ENCODE results near the gene MAP3K2. TPM values are rescaled to one million over a fixed set of nuclear protein-coding genes. Genes with fewer than 3 reads are reported as not detected.

The MAP3K2 gene, protein sequence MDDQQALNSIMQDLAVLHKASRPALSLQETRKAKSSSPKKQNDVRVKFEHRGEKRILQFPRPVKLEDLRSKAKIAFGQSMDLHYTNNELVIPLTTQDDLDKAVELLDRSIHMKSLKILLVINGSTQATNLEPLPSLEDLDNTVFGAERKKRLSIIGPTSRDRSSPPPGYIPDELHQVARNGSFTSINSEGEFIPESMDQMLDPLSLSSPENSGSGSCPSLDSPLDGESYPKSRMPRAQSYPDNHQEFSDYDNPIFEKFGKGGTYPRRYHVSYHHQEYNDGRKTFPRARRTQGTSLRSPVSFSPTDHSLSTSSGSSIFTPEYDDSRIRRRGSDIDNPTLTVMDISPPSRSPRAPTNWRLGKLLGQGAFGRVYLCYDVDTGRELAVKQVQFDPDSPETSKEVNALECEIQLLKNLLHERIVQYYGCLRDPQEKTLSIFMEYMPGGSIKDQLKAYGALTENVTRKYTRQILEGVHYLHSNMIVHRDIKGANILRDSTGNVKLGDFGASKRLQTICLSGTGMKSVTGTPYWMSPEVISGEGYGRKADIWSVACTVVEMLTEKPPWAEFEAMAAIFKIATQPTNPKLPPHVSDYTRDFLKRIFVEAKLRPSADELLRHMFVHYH
- polyA plus RNA-seq (2013, experiment 1 of 2; ENCODE audit: insufficient read length) = 19.9 TPM
- 18.3 TPM for polyA plus RNA-seq (2013, experiment 2 of 2; ENCODE audit: insufficient read length)

DNA sequence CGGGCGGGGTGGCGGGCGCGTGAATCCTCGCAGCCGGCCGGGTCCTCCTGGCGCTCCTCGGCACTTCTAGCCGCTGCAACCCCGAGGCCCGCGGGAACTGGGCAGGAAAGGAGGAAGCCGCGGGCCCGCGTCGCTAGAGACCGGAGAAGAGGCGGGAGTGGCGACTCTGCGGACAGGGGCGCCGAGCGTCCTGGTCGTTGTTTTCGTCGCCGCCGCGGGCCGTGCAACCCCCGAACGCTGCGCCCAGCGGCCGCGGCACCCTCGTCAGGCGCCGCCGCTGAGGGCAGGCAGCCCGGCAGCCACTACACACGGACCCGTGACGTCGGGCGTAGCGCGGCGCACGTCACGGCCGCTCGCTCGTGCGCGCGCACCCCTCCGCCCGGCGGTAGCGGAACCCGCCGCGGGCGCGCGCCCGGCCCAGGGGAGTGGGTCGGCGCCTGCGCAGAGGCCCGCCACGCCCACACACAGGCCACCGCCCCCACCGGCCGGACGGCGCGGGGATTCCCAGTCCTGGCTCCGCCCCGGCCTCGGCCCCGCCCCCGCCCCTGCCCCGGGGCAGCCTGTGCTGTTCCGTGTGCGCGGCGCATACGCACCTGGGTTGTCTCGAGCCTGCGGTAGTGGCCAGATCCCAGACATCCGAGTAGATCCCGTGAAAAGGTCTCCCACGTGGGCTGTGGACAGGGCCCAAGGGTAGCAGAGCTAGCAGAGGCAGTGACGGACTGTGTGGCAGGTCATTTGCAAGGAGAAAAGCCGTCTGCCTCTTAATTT lies at the start of gene MAP3K2:
Gene MAP3K2 (minus strand): TSS at position 321 of the 768 bp plus-strand sequence. CDS start 44,846 bp downstream, outside the sequence.
- DNase-seq = peak; percentile 94

DNA sequence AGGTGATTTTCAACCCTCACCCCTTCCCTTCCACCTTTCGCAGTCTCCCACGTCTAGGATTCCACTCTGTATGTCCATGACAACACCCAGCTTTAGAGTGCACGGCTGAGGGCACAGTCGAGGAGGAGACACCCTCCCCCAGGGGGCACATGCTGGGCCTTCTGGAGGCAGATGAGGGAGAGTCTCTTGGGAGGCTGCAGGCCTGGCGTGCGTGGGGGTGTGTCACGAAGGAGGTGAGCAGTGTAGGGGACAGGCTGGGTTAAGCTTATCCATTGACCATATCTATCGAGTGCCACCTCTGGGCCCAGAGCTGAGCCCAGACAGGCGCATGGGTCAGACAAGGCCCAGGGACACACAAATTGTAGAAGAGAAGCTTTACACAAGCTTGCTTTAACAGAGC lies 49.3 kb upstream of the MAP3K2 start:
- DNase-seq = no peak

DNA sequence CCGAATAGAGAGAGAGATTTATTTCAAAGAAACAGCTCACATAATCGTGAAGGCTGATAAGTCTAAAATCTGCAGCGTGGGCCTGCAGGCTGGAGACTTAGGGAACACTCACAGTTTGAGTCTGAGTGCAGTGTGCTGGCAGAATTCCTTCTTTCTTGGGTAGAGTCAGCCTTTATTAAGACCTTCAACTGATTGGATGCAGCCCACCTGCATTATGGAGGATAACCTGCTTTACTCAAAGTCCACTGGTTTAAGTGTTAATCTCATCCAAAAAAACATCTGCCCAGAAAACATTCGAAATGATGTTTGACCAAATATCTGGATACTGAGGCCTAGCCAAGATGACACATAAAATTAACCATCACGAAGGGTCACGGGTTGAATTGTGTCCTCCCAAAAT lies 46.7 kb upstream of the MAP3K2 start:
- DNase-seq = no peak

DNA sequence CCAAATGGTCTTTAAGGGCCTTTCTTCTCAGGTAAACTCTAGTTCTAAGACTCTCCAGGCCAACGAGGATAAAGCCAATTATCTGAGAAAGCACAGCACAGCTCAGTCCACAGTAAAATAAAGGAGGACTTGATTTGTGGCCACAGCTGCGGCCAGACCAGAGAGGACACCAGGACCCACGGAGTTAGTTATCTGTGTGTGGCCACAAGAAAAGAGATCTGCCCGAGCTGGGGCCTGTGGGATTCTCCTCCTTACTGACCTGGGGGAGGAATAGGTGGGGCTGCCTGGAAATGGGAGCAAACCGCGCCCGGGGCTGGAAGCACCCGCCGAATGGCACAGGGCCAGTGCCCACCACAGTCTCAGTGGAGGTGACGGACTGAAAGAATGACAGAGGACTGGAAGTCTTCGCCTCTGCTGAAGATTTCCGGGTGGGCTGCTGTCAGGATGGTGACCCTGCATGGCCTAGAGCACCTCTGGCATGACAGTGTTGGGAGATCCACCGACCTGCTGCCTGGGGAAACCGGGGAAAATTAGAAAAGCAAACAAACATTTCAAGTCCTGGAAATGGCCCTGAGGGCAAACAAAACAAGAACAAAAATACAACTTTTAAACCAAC lies 43.7 kb upstream of the MAP3K2 start:
- no peak for DNase-seq

DNA sequence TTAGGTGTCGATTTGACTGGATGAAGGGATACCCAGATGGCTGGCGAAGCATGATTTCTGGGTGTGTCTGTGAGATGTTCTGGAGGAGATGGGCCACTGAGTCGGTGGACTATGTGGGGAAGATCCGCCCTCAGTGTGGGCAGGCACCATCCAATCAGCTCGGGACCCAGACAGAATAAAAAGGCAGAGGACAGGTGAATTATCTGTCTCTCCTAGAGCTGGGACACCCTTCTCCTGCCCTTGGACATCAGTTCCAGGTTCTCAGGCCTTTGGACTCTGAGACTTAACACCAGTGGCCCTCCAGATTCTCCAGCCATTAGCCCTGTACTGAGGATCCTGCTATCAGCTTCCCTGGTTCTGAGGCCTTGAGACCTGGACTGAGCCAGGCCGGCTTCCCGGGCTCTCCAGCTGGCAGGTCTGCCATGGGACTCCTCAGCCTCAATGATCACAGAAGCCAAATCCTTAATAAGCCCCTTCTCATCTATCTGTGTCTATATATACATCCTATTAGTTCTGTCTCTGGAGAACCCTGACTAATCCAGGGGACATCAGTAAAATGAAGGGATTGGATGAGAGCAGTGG lies 42.2 kb upstream of the MAP3K2 start:
- DNase-seq = no peak

DNA sequence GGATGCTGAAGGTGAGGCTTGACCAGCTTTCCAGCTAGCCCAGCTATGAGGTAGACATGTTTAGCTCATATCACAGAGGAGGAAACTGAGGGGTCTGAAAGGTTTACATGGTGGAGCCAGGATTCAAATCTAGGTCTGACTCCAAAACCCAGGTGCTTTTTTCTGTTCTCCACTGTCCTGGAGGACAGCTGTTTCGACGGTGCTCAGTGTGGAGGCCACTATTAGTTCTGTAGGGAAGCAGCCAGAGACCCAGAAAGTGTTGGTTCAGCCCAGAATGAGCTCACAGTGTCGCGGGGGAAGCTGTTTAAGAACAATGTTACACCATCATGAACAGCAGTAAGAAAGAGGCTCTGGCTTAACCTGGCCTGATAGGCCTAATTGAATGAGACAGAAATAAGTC lies 41.5 kb upstream of the MAP3K2 start:
- no peak for DNase-seq

DNA sequence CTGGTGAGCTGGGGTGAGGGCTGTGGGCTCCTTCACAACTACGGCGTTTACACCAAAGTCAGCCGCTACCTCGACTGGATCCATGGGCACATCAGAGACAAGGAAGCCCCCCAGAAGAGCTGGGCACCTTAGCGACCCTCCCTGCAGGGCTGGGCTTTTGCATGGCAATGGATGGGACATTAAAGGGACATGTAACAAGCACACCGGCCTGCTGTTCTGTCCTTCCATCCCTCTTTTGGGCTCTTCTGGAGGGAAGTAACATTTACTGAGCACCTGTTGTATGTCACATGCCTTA lies 41.0 kb upstream of the MAP3K2 start:
- no peak for DNase-seq

DNA sequence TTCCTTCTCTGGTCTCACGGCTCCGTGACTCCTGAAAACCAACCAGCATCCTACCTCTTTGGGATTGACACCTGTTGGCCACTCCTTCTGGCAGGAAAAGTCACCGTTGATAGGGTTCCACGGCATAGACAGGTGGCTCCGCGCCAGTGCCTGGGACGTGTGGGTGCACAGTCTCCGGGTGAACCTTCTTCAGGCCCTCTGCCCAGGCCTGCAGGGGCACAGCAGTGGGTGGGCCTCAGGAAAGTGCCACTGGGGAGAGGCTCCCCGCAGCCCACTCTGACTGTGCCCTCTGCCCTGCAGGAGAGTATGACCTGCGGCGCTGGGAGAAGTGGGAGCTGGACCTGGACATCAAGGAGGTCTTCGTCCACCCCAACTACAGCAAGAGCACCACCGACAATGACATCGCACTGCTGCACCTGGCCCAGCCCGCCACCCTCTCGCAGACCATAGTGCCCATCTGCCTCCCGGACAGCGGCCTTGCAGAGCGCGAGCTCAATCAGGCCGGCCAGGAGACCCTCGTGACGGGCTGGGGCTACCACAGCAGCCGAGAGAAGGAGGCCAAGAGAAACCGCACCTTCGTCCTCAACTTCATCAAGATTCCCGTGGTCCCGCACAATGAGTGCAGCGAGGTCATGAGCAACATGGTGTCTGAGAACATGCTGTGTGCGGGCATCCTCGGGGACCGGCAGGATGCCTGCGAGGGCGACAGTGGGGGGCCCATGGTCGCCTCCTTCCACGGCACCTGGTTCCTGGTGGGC lies 40.5 kb upstream of the MAP3K2 start:
- no peak for DNase-seq

DNA sequence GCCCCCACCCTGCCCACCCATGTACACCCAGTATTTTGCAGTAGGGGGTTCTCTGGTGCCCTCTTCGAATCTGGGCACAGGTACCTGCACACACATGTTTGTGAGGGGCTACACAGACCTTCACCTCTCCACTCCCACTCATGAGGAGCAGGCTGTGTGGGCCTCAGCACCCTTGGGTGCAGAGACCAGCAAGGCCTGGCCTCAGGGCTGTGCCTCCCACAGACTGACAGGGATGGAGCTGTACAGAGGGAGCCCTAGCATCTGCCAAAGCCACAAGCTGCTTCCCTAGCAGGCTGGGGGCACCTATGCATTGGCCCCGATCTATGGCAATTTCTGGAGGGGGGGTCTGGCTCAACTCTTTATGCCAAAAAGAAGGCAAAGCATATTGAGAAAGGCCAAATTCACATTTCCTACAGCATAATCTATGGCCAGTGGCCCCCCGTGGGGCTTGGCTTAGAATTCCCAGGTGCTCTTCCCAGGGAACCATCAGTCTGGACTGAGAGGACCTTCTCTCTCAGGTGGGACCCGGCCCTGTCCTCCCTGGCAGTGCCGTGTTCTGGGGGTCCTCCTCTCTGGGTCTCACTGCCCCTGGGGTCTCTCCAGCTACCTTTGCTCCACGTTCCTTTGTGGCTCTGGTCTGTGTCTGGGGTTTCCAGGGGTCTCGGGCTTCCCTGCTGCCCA lies 39.7 kb upstream of the MAP3K2 start:
- no peak for DNase-seq

DNA sequence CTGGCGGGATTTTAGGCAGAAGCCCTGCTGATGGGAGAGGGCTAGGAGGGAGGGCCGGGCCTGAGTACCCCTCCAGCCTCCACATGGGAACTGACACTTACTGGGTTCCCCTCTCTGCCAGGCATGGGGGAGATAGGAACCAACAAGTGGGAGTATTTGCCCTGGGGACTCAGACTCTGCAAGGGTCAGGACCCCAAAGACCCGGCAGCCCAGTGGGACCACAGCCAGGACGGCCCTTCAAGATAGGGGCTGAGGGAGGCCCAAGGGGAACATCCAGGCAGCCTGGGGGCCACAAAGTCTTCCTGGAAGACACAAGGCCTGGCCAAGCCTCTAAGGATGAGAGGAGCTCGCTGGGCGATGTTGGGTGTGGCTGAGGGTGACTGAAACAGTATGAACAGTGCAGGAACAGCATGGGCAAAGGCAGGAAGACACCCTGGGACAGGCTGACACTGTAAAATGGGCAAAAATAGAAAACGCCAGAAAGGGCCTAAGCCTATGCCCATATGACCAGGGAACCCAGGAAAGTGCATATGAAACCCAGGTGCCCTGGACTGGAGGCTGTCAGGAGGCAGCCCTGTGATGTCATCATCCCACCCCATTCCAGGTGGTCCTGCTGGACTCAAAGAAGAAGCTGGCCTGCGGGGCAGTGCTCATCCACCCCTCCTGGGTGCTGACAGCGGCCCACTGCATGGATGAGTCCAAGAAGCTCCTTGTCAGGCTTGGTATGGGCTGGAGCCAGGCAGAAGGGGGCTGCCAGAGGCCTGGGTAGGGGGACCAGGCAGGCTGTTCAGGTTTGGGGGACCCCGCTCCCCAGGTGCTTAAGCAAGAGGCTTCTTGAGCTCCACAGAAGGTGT lies 39.0 kb upstream of the MAP3K2 start:
- no peak for DNase-seq

DNA sequence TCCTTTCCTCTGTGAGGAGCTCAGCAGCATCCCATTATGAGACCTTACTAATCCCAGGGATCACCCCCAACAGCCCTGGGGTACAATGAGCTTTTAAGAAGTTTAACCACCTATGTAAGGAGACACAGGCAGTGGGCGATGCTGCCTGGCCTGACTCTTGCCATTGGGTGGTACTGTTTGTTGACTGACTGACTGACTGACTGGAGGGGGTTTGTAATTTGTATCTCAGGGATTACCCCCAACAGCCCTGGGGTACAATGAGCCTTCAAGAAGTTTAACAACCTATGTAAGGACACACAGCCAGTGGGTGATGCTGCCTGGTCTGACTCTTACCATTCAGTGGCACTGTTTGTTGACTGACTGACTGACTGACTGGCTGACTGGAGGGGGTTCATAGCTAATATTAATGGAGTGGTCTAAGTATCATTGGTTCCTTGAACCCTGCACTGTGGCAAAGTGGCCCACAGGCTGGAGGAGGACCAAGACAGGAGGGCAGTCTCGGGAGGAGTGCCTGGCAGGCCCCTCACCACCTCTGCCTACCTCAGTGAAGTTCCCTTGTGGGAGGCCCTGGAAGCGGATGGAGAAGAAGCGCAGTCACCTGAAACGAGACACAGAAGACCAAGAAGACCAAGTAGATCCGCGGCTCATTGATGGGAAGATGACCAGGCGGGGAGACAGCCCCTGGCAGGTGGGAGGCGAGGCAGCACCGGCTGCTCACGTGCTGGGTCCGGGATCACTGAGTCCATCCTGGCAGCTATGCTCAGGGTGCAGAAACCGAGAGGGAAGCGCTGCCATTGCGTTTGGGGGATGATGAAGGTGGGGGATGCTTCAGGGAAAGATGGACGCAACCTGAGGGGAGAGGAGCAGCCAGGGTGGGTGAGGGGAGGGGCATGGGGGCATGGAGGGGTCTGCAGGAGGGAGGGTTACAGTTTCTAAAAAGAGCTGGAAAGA lies 38.0 kb upstream of the MAP3K2 start:
- DNase-seq = no peak

DNA sequence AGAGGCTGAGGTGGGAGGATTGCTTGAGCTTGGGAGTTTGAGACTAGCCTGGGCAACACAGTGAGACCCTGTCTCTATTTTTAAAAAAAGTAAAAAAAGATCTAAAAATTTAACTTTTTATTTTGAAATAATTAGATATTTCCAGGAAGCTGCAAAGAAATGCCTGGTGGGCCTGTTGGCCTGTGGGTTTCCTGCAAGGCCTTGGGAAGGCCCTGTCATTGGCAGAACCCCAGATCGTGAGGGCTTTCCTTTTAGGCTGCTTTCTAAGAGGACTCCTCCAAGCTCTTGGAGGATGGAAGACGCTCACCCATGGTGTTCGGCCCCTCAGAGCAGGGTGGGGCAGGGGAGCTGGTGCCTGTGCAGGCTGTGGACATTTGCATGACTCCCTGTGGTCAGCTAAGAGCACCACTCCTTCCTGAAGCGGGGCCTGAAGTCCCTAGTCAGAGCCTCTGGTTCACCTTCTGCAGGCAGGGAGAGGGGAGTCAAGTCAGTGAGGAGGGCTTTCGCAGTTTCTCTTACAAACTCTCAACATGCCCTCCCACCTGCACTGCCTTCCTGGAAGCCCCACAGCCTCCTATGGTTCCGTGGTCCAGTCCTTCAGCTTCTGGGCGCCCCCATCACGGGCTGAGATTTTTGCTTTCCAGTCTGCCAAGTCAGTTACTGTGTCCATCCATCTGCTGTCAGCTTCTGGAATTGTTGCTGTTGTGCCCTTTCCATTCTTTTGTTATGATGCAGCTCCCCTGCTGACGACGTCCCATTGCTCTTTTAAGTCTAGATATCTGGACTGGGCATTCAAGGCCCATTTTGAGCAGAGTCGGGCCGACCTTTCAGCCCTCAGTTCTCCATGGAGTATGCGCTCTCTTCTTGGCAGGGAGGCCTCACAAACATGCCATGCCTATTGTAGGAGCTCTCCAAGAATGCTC lies 37.1 kb upstream of the MAP3K2 start:
- DNase-seq = no peak

DNA sequence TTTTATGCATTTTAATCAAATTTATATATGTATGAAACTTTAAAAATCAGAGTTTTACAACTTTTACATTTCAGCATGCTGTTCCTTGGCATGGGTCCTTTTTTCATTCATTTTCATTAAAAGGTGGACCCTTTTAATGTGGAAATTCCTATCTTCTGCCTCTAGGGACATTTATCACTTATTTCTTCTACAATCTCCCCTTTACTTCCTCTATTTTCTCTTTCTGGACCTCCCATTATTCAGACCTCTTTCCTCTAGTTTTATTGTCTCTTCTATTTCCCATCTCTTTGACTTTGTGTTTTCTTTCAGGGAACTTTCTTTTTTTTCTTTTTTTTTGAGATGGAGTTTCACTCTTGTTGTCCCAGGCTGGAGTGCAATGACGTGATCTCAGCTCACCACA lies 36.1 kb upstream of the MAP3K2 start:
- DNase-seq = no peak

DNA sequence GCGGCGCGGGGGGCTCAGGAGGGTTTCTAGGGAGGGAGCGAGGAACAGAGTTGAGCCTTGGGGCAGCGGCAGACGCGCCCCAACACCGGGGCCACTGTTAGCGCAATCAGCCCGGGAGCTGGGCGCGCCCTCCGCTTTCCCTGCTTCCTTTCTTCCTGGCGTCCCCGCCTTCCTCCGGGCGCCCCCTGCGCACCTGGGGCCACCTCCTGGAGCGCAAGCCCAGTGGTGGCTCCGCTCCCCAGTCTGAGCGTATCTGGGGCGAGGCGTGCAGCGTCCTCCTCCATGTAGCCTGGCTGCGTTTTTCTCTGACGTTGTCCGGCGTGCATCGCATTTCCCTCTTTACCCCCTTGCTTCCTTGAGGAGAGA lies 35.7 kb upstream of the MAP3K2 start:
- DNase-seq = no peak

DNA sequence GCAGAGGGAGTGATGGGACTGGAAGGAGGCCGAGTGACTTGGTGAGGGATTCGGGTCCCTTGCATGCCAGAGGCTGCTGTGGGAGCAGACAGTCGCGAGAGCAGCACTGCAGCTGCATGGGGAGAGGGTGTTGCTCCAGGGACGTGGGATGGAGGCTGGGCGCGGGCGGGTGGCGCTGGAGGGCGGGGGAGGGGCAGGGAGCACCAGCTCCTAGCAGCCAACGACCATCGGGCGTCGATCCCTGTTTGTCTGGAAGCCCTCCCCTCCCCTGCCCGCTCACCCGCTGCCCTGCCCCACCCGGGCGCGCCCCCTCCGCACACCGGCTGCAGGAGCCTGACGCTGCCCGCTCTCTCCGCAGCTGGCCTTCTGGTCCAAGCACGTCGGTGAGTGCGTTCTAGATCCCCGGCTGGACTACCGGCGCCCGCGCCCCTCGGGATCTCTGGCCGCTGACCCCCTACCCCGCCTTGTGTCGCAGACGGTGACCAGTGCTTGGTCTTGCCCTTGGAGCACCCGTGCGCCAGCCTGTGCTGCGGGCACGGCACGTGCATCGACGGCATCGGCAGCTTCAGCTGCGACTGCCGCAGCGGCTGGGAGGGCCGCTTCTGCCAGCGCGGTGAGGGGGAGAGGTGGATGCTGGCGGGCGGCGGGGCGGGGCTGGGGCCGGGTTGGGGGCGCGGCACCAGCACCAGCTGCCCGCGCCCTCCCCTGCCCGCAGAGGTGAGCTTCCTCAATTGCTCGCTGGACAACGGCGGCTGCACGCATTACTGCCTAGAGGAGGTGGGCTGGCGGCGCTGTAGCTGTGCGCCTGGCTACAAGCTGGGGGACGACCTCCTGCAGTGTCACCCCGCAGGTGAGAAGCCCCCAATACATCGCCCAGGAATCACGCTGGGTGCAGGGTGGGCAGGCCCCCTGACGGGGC lies 35.0 kb upstream of the MAP3K2 start:
- DNase-seq = no peak

DNA sequence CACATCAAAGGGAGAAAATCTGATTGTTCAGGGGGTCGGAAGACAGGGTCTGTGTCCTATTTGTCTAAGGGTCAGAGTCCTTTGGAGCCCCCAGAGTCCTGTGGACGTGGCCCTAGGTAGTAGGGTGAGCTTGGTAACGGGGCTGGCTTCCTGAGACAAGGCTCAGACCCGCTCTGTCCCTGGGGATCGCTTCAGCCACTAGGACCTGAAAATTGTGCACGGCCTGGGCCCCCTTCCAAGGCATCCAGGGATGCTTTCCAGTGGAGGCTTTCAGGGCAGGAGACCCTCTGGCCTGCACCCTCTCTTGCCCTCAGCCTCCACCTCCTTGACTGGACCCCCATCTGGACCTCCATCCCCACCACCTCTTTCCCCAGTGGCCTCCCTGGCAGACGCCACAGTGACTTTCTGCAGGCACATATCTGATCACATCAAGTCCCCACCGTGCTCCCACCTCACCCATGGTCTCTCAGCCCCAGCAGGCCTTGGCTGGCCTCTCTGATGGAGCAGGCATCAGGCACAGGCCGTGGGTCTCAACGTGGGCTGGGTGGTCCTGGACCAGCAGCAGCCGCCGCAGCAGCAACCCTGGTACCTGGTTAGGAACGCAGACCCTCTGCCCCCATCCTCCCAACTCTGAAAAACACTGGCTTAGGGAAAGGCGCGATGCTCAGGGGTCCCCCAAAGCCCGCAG lies 34.2 kb upstream of the MAP3K2 start:
- DNase-seq = no peak
